Esophagus squamous epithelium (tissue), 4 donors: ENCODE data around the gene ELOVL6.

Experiments used
- CTCF ChIP-seq, 6 experiments: fragments of 450-650 bp in 4 of 6; fragments of 200-600 bp in 2 of 6; sonication (generic) in 2 of 6; IDR thresholded peaks; one replicate each; pipeline ENCODE4 v1.5.1; 2016 to 2019; ENCODE audit warnings: antibody characterized with exemption in 6 of 6, mild to moderate bottlenecking in 4 of 6, moderate library complexity in 4 of 6
- POLR2A ChIP-seq, 4 donors: fragments of 450-650 bp; IDR thresholded peaks; one replicate each; pipeline ENCODE4 v1.6.1; 2017; ENCODE audit warnings: antibody characterized with exemption in 4 of 4, mild to moderate bottlenecking in 4 of 4, moderate library complexity in 3 of 4

GRCh38 chr4:110108422-110108821 is 90.0 kb downstream of the ELOVL6 start:
- TF ChIP-seq POLR2A (IDR thresholded peaks at IDR 0.05): no peak
- no peak for TF ChIP-seq CTCF (IDR thresholded peaks at IDR 0.05)
